ENCODE measurements around the gene FEM1A. TPM values are rescaled to one million over a fixed set of nuclear protein-coding genes. Genes with fewer than 3 reads are reported as not detected.
"Not testable (repeated sequence)": the region's sequence is repeated elsewhere in the genome, so short reads cannot be mapped to it uniquely, and the experiment has no call there.

Gene FEM1A
- total RNA-seq, 2 donors from 2014 or later = 19.7 to 24.0 TPM

- ATAC-seq (peak; percentile 86 to 87), DNase-seq (ENCODE audit: low spot score) (peak; percentile 80)
- Mint-ChIP-seq H3K36me3 (no peaks in the 10 kb centered on the region), H3K27ac (peak overlapping the region in 1 of 2 donors; percentile 75), H3K4me3 (no peak overlapping the region), H3K4me1 (ENCODE audit: low read depth in 2 of 2) (peaks cover 26 to 30% of the 10 kb centered on the region in 2 donors), H3K27me3 (no peaks in the 10 kb centered on the region), H3K9me3 (no peaks in the 10 kb centered on the region)
Observed at GRCh38 chr19:4811328-4812131, 20.0 kb downstream of the FEM1A start.

- no peaks in the 10 kb centered on the region for H3K27me3 Mint-ChIP-seq
- ATAC-seq (no peak), DNase-seq (ENCODE audit: low spot score) (no peak)
- H3K27ac Mint-ChIP-seq = peak overlapping the region; percentile 67 to 78
- H3K36me3 Mint-ChIP-seq = no peaks in the 10 kb centered on the region
- H3K9me3 Mint-ChIP-seq = no peaks in the 10 kb centered on the region
- H3K4me3 Mint-ChIP-seq = peak overlapping the region; percentile 71
- peaks cover 27 to 30% of the 10 kb centered on the region in 2 donors for H3K4me1 Mint-ChIP-seq (ENCODE audit: low read depth in 2 of 2)
Observed at GRCh38 chr19:4814625-4815425, 23.3 kb downstream of the FEM1A start.

GRCh38 chr19:4815426-4816201 lies 24.1 kb downstream of the FEM1A start:
- Mint-ChIP-seq H3K36me3 (no peaks in the 10 kb centered on the region), H3K4me3 (peak overlapping the region; percentile 71), H3K27ac (peak overlapping the region; percentile 67 to 78), H3K4me1 (ENCODE audit: low read depth in 2 of 2) (peaks cover 27 to 30% of the 10 kb centered on the region in 2 donors), H3K9me3 (no peaks in the 10 kb centered on the region), H3K27me3 (no peaks in the 10 kb centered on the region)
- ATAC-seq (peak; percentile 82 to 92), DNase-seq (ENCODE audit: low spot score) (peak; percentile 77)

GRCh38 chr19:4816202-4816949 lies 24.8 kb downstream of the FEM1A start:
- Mint-ChIP-seq H3K27ac (no peak overlapping the region), H3K27me3 (no peaks in the 10 kb centered on the region)

GRCh38 chr19:4816950-4817278 lies 25.4 kb downstream of the FEM1A start:
- H3K27me3 Mint-ChIP-seq = no peaks in the 10 kb centered on the region

More at GRCh38 chr19:4816202-4816949, 24.8 kb downstream of the FEM1A start:
- no peak for DNase-seq (ENCODE audit: low spot score)
- Mint-ChIP-seq H3K4me1 (ENCODE audit: low read depth in 2 of 2) (peaks cover 26% of the 10 kb centered on the region in 2 donors), H3K4me3 (no peak overlapping the region), H3K9me3 (no peaks in the 10 kb centered on the region), H3K36me3 (no peaks in the 10 kb centered on the region)
- ATAC-seq = no peak

GRCh38 chr19:4817467-4818277 lies 26.1 kb downstream of the FEM1A start:
- H3K4me1 Mint-ChIP-seq (ENCODE audit: low read depth in 2 of 2) = peaks cover 18 to 20% of the 10 kb centered on the region in 2 donors
- H3K27me3 Mint-ChIP-seq = no peaks in the 10 kb centered on the region
- H3K27ac Mint-ChIP-seq = no peak overlapping the region
- ATAC-seq = no peak
- no peak for DNase-seq (ENCODE audit: low spot score)
- no peak overlapping the region for H3K4me3 Mint-ChIP-seq
- no peaks in the 10 kb centered on the region for H3K9me3 Mint-ChIP-seq
- no peaks in the 10 kb centered on the region for H3K36me3 Mint-ChIP-seq

More at GRCh38 chr19:4816950-4817278, 25.4 kb downstream of the FEM1A start:
- Mint-ChIP-seq H3K36me3 (no peaks in the 10 kb centered on the region), H3K4me3 (no peak overlapping the region), H3K27ac (no peak overlapping the region), H3K9me3 (no peaks in the 10 kb centered on the region), H3K4me1 (ENCODE audit: low read depth in 2 of 2) (peaks cover 21 to 23% of the 10 kb centered on the region in 2 donors)
- no peak for DNase-seq (ENCODE audit: low spot score)
- ATAC-seq = no peak

GRCh38 chr19:4821265-4821664 lies 29.7 kb downstream of the FEM1A start:
- peaks cover 0 to 7% of the 10 kb centered on the region in 2 donors for H3K4me1 Mint-ChIP-seq (ENCODE audit: low read depth in 2 of 2)
- DNase-seq (ENCODE audit: low spot score) (no peak), ATAC-seq (no peak)
- H3K9me3 Mint-ChIP-seq = no peaks in the 10 kb centered on the region
- H3K27me3 Mint-ChIP-seq = no peaks in the 10 kb centered on the region
- H3K27ac Mint-ChIP-seq = no peak overlapping the region
- no peaks in the 10 kb centered on the region for H3K36me3 Mint-ChIP-seq
- no peak overlapping the region for H3K4me3 Mint-ChIP-seq

GRCh38 chr19:4822354-4822753 lies 30.8 kb downstream of the FEM1A start:
- not testable (repeated sequence) for ATAC-seq; H3K9me3 Mint-ChIP-seq; DNase-seq (ENCODE audit: low spot score); H3K27ac Mint-ChIP-seq; H3K27me3 Mint-ChIP-seq; H3K4me3 Mint-ChIP-seq; H3K4me1 Mint-ChIP-seq (ENCODE audit: low read depth in 2 of 2); H3K36me3 Mint-ChIP-seq

GRCh38 chr19:4823577-4823976 lies 32.0 kb downstream of the FEM1A start:
- peaks cover 0 to 7% of the 10 kb centered on the region in 2 donors for H3K4me1 Mint-ChIP-seq (ENCODE audit: low read depth in 2 of 2)
- no peak overlapping the region for H3K4me3 Mint-ChIP-seq
- H3K9me3 Mint-ChIP-seq = no peaks in the 10 kb centered on the region
- no peaks in the 10 kb centered on the region for H3K36me3 Mint-ChIP-seq
- DNase-seq (ENCODE audit: low spot score) = no peak
- no peaks in the 10 kb centered on the region for H3K27me3 Mint-ChIP-seq
- ATAC-seq = no peak
- H3K27ac Mint-ChIP-seq = no peak overlapping the region

GRCh38 chr19:4829001-4829712 lies 37.6 kb downstream of the FEM1A start:
- Mint-ChIP-seq H3K27me3 (no peaks in the 10 kb centered on the region), H3K27ac (peak overlapping the region; percentile 93), H3K9me3 (no peaks in the 10 kb centered on the region), H3K4me1 (ENCODE audit: low read depth in 2 of 2) (peaks cover 20 to 27% of the 10 kb centered on the region in 2 donors), H3K36me3 (peaks cover 8% of the 10 kb centered on the region), H3K4me3 (peak overlapping the region; percentile 94)
- ATAC-seq (no peak), DNase-seq (ENCODE audit: low spot score) (no peak)

GRCh38 chr19:4830332-4830731 lies 38.8 kb downstream of the FEM1A start:
- H3K4me1 Mint-ChIP-seq (ENCODE audit: low read depth in 2 of 2) = peaks cover 20 to 27% of the 10 kb centered on the region in 2 donors
- no peaks in the 10 kb centered on the region for H3K27me3 Mint-ChIP-seq
- peaks cover 8% of the 10 kb centered on the region for H3K36me3 Mint-ChIP-seq
- DNase-seq (ENCODE audit: low spot score) (no peak), ATAC-seq (no peak)
- H3K9me3 Mint-ChIP-seq = no peaks in the 10 kb centered on the region
- peak overlapping the region; percentile 94 for H3K4me3 Mint-ChIP-seq
- peak overlapping the region; percentile 93 for H3K27ac Mint-ChIP-seq

- Mint-ChIP-seq H3K36me3 (peaks cover 8% of the 10 kb centered on the region), H3K27me3 (no peaks in the 10 kb centered on the region), H3K27ac (peak overlapping the region; percentile 93), H3K9me3 (no peaks in the 10 kb centered on the region), H3K4me3 (peak overlapping the region; percentile 94), H3K4me1 (ENCODE audit: low read depth in 2 of 2) (peaks cover 20 to 27% of the 10 kb centered on the region in 2 donors)
- ATAC-seq (no peak), DNase-seq (ENCODE audit: low spot score) (no peak)
Observed at GRCh38 chr19:4830768-4831265, 39.3 kb downstream of the FEM1A start.

All from natural killer cell treated with Interleukin-12 subunit alpha and Interleukin-12 subunit beta and Interleukin-15 and Interleukin-18, amount 100 ng/mL, for 72 hours (primary cell).